IPS-NIHi7 (cell line): ENCODE measurements around the gene CCL5.

Experiments used
- DNase-seq: peaks from one replicate; pipeline ENCODE4 v3.0.0; 2012; ENCODE audit warnings: mixed read lengths; ENCODE audit errors: extremely low spot score

CCL5 gene

GRCh38 chr17:35879773-35880654 lies at the start of gene CCL5:
Gene CCL5 (minus strand): TSS chr17:35880360.
- DNase-seq, result no peak

DNA sequence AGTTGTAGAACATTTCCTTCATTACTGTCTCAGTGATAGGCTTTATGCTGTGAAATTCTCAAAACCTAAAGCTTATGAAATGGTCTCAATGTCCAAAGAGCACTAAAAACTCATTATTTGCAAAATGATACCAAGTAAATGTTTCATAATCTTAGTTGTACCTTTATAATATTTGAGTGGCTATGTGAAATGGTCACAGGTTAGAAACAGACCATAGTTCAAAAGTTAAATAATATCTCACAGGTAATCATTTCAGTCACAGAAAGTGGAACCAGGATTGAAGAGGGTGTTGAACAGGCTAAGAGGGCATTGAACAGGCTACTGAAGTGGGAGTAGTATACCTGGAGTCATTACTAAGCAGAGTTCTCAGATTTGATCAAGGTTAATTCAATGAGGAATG lies 47.6 kb upstream of the CCL5 start:
- no peak for DNase-seq

GRCh38 chr17:35923609-35924114 lies 43.5 kb upstream of the CCL5 start:
- DNase-seq, result no peak

DNA sequence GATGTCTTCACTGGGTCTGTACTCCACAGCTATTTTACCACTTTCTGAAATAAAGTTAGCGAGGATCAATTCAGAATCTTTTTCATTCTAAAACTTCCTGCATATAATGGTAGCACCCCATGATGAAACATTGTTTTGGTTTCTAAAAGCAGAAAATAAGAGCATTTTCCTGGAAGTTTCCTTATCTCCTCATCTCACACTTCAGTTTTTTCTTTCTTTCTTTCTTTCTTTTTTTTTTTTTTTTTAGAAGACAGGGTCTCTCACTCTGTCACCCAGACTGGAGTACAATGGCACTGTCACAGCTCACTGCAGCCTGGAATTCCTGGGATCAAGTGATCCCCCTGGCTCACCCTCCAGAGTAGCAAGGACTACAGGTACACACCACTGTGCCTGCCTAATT lies 40.1 kb upstream of the CCL5 start:
- no peak for DNase-seq

DNA sequence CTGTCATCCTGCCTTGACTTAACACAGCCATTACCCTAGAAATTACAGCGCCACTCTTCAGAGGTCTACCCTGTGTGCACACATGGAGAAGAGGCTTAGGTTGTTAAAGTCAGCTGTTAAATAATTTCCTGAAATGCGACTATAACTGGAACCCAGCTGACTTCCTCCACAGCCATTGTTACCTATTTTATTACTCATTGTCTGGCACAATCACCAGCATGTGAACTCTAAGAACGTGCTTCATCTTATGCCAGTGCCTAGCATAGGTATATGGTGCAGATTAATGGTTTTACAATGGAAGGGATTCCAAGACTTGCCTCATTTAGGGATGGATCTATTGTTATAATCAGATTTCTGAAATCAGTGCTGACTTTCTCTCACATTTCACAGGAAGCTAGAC lies 38.5 kb upstream of the CCL5 start:
- no peak for DNase-seq

DNA sequence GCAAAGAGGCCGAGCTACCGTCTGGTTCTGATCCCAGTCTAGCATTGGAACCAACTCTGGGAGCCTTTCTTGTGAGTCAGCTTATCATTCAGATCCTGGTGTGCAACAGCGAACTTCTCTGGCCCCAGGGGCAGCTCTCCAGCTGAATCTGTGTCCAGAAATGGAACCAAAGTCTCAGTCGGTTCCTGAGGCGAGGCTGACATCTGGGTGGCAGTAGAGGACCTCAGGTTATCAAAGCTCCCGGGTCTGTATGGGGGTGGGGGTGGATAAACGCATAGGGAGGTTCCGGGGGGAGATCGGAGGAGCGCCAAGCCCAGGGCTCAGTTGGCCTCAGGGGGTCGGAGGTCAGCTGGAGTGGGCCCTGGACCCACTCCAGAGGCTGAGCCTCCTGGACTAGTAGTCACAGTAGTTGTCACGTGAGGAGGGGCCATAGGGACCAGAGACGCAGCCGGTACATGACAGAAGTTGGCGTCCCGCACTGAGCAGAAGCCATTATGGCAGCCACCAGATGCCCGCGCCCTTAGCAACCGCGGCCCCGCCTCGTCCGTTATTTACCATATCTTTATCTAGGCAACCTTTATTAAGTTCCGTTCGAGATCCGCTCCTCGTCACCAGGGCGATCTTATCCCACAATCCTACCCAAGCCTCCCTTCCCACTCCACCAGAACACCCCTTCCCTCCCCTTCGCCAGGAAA lies 37.5 kb upstream of the CCL5 start:
- no peak for DNase-seq

- DNase-seq, result no peak
Measured at GRCh38 chr17:35915153-35915964, 35.2 kb upstream of the CCL5 start.

DNA sequence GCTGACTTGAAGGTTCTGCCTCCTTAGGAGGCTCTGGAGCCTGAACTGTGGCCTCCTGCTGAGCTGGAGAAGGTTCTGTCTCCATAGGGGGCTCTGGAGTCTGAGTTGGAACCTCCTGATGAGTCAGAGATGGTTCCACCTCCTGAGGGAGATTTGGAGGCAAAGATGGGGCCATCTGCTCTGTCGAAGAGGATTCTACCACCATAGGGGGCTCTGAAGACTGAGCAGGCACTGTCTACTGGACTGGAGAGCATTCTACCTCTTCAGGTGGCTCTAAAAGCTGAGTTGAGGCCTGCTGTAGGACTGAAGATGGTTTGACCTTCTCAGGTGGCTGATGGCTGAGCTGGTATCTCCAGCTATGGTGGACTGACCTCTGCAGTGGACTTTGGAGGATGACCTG lies 34.2 kb upstream of the CCL5 start:
- no peak for DNase-seq

GRCh38 chr17:35913609-35914008 lies 33.4 kb upstream of the CCL5 start:
- DNase-seq, result no peak

DNA sequence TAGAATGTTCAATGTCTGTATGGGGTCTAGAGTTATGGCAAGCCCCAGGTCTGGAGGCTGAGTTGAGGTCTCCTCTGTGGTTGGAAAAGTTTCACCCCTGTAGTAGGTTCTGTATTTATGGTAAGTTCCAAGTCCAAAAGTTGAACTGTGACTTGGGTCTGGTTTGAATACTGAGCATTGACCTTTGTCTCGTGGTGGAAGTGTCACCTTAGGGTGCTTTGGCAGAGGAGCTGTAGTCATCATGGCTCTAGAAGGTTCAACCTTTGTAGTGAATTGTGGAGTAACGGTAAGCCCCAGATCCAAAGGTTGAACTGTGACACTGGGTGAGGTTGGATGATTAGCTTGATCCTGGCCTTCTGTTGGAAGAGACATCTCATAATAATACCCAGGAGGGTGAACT lies 32.8 kb upstream of the CCL5 start:
- no peak for DNase-seq

DNA sequence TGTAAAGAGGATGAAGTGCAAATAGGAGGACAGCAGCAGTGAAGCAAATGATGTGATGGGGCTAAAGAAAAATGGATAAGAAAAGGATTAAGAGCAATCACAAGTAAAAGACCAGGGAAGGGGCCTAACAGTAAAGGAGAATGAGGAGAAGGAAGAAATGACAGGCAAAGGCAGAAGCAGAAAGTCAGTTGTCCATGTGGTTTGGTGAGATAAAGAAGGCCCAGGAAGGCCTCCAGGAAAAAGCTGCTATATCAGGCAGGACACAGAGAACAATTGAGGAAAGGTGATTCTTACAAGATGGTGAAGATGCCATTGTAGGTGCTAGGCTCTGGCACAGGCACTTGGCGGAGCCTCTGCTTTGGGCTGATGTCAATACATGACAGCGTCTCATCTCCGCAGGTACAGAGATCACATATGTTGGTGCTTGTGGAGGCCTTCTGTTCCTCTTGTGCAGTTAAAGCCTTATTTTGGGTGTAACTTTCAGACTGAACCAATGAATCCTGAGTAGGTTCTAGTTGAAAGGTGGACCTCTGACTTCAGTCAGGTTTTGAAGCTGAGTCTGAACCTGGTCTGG lies 32.3 kb upstream of the CCL5 start:
- no peak for DNase-seq

DNA sequence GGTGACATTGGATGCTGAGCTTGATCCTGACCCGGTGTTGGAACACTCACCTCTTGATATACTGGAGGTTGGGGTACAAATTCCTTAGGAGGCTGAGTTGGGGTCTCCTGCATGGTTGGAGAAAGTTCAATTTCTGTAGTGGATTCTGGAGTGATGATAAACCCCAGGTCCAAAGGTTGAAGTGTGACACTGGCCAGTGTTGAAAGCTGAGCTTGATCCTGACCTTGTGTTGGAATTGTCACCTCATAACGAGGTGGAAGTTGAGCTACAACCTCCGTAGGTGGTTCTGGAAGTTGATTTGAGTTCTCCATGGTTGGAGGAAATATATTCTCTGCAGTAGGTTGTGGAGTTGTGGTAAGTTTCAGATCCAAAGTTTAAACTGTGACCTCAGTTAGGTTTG lies 29.2 kb upstream of the CCL5 start:
- DNase-seq, result no peak

DNA sequence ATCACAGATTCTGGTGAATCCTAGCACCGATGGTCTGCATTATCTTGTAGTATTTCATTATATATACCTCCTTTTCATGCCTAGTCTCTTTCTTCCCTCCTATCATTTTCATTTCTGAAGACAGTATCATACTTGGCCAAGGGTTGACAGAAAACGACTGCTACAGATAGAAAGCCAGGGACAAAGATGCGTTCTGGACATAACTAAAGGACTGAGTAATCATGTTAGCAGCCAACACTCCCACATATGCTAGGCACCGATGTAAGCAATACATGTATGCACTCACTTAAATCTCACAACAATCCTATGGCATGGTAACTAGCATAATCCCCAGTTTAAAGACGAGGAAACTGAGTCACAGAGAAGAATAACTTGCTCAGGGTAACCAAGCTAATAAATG lies 27.5 kb upstream of the CCL5 start:
- no peak for DNase-seq

GRCh38 chr17:35906926-35907637 lies 26.9 kb upstream of the CCL5 start:
- DNase-seq, result no peak

GRCh38 chr17:35906191-35906925 lies 26.2 kb upstream of the CCL5 start:
- DNase-seq, result no peak

DNA sequence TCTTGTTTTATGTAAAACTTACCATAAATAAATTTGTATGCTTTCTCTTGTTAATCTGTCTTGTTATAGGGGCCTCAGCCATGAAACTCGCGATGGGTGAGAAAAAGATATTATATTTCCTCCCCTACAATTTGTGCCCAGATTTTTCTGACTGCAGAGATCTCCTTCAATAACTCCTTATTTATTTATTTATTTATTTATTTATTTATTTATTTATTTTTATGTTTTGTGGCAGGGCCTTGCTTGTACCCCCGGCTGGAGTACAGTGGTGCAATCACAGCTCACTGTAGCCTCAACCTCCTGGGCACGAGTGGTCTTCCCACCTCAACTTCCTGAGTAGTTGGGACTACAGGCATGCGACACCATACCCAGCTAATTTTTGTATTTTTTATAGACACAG lies 23.3 kb upstream of the CCL5 start:
- no peak for DNase-seq

GRCh38 chr17:35901631-35902175 lies 21.5 kb upstream of the CCL5 start:
- DNase-seq, result no peak

DNA sequence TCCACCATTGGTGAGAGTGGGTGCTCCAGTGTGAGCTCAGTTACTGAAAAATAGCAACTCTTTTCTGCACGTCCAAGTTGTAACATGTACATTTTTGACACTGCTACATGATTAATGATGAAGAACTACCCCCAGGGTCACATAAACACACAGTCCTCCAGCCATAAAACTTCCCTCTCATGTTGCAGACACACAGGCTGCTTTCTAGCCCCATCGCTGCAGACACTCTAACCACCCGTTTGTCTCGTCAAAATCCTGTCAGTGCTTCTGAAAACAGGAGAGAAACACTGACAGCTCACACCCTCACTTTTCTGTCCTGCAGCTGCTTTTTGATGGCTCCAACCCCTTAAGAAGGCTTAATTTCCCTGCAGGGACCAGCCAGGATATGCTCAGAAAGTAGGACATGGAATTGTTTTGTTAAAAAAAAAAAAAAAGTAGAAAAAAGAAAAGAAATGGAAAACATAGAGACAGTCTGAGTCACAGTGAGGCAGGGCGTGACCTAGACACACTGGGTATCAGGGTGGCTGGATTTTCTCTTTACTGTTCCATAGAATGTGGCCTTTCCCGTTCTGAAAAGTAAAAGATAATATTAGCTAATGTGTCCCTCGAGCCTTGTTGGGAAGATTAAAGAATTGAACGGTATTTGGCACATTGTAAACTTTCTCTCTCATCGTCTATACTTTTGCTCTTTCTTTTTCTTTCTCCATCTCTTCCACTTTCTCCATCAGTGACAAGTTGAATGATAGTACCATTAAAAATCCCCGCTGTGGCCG lies 20.7 kb upstream of the CCL5 start:
- no peak for DNase-seq

GRCh38 chr17:35900280-35900679 lies 20.1 kb upstream of the CCL5 start:
- DNase-seq, result no peak
